GM04503 (cell line): ENCODE measurements around the gene FRMD4B.
A peak's percentile ranks its signal among the peaks of the same experiment; 100 is the strongest.

ENCODE experiments used
- DNase-seq: peaks from one replicate; pipeline ENCODE4 v3.0.0-alpha.2; 2012; ENCODE audit warnings: low read depth

The FRMD4B gene

DNA sequence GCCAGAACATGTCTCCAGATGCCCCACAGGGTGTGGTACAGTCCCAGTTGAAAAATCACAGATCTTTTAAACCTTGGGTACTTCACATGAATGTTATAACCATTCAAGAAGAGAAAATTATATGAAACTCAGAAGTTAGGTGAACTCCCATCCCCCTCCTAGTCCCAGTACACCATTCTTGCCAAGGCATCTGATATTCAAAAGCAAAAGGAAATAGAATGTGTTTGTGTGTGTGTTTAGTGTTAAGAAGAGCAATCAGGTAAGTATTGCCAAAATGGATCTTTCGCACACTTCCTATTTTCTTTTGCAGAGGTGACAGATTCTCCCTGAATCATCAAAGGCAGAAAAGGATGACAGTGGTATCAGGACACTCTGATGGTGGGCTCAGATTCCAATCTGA, 219.4 kb downstream of the FRMD4B start:
- DNase-seq = no peak

- no peak for DNase-seq
These were observed 220.1 kb downstream of the FRMD4B start for GRCh38 chr3:69165744-69166143.

DNA sequence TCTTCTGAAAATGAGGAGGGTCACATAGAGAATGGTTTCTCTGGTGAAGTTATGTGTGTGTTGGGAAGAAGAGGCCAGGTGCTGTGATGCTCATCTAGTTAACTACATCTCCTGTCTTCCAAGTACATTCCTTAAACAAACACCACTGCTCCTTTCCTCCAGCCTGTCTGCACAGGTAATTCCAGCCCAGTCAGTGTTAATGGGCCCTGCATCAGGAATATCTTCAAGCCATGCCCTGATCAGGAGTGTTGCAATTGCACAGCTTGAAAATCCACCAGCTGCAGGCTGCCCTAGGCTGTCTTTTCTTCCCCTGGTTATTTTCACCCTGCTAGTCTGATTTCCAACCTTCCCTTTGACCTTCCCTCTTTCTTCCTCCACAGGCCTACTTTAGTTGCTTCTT, 221.6 kb downstream of the FRMD4B start:
- DNase-seq = no peak

GRCh38 chr3:69162308-69162980, 223.4 kb downstream of the FRMD4B start:
- DNase-seq = no peak

- no peak for DNase-seq
These were observed 224.1 kb downstream of the FRMD4B start for GRCh38 chr3:69161587-69162307.

DNA sequence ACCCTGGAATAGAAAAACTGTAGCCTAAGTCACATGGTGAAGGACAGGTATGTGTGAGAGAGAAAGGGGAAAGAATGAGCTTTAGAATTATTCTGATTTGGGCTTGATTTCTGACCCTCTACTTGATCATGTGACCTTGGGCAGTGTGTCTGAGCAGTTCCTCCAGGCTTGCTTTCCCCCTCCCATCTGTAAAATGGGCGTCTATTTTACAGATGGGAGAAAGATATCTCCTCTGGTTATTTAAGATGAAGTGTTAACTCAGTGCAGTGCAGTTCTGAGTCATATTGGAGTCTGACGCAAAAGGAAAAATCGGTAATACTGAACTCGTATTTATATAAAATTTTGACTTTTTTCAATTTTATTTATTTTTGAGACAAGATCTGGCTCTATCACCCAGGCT, 225.4 kb downstream of the FRMD4B start:
- no peak for DNase-seq

GRCh38 chr3:69160107-69160506, 225.8 kb downstream of the FRMD4B start:
- DNase-seq = no peak

GRCh38 chr3:69149586-69149985, 236.3 kb downstream of the FRMD4B start:
- DNase-seq = no peak

GRCh38 chr3:69145688-69146087, 240.2 kb downstream of the FRMD4B start:
- DNase-seq = no peak

DNA sequence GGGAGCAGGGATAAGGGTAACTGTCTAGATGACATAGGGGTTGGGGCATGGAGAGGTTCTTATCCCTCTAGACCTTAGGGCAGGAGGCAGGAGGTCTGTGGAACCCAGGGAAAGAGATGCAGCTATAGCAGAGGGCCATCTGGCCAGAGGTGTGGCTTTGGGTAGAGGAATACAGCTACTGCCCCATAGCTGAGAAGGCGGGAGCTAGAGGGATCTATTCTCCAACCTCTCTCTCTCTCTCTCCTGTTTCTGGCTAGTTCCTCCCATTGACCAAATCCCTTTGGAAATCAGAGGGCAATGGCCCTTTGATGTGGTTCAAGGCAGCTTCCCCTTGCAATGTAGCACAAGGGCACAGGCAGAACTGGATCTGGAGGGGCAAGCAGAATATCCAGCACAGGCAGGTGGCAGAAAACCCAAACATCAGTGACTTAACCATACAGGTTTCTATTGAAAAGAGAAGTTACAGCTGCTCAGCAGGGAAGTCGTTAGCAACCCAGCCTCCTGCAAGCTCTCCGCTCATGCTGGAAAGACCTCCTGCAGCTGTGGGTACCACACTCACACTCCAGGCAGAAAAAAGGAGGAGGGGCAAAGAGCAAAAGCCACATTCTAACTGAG, 241.2 kb downstream of the FRMD4B start:
- DNase-seq = no peak

DNA sequence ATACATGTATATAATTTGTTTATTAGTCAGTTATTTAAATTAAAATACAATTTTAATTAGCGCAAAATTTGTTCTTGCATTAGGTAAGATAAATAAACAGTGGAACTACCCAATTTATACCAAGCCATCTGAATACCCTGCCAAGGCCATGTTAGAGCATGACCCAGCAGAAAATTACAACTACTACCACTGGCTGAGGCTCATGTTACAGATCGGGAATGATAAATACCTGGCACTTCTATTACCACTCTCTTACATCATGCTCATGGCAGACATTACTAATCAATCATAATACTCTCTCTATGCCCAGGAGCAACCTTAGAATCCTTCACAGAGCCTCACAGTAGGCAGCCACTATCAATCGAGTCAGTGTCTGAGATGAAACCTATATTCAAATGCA, 242.3 kb downstream of the FRMD4B start:
- DNase-seq = no peak

GRCh38 chr3:69142797-69143454, 243.0 kb downstream of the FRMD4B start:
- DNase-seq = no peak

DNA sequence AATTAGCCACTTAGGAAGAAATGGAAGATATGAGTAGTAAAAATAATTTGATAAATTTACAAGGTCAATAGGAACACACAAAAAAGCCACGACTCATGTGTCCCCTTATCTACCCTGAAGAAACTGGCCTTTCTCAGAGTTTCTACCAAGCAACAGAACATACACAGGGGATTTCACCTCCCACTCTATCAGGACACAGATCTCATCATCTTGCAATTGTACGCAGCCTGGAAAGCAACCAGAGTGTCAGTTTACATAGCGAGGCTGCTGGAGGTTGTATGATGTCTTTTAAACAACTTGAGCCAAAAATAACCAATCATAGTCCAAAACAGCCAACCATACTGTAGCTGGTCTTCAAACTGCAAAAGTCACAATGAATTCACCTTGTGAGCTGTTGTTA, 243.8 kb downstream of the FRMD4B start:
- DNase-seq = no peak

- DNase-seq = no peak
These were observed 244.6 kb downstream of the FRMD4B start for GRCh38 chr3:69141313-69141712.

DNA sequence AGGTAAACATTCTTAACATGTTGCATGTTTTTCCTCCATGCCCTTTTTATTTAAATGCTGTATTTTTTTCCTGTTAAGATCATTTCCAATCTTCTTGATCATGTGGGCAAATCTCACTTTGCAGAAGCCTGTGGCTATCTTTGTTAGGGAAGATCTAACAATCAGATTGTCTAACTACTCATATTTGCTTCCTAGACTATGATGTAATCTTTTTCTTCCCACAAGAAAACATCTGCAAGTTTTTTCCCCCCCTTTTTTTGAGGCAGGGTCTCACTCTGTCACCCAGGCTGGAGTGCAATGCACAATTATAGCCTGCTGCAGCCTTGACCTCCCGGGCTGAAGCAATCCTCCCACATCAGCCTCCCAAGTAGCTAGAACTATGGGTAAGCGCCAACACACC, 248.5 kb downstream of the FRMD4B start:
- no peak for DNase-seq

DNA sequence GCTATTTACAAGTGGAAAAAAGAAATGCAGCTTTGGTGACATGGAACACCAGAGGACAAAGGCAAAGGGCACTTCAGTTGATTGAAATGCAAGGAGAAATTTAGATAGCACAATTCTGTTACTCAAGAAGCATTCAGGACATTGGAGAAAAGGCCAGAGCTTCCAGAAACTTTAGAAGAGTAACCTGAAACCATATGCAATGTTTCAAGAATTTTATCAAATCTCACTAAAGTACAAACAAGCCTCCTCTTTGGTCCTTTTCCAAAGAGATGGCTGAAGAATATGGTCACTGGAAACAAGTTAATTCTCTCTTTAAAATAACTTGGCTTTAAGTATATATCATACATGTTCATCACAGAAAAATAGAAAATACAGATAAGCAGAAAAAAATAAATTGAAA, 248.9 kb downstream of the FRMD4B start:
- no peak for DNase-seq

DNA sequence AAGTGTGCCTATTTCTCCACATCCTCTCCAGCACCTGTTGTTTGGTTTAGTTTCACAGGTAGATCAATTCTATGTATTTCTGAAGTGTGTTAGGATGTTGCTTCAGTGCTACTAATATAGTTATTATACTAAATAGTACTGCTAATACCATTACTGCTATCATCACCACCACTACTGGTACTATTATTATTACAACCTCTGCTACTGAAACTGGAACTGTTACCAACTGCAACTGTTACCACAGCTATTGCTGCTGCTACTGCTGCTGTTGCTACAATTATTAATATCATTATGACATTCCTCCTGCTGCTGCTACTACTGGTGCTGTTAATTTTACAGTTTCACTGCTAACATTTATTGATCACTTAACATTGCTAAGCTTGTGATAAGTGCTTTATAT, 255.2 kb downstream of the FRMD4B start:
- no peak for DNase-seq

DNA sequence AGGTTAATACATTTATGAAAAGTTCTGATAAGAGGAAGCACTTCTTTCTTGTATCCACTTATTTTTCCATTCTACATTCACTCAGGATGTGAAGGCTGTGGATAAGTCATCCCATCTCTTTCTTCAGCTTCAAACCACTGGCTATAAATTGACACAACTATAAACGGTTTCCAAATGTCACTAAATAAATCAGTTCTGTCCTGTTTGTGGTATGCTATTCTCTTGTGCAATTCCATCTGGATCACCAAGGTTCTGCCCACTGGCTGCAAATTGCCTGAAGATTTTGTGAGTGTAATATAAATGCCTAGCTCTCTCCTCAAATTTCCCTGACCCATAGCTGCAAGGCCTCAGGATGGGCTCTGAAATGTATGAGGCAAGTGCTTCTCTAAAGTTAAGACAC, 256.4 kb downstream of the FRMD4B start:
- peak; percentile 22 for DNase-seq

DNA sequence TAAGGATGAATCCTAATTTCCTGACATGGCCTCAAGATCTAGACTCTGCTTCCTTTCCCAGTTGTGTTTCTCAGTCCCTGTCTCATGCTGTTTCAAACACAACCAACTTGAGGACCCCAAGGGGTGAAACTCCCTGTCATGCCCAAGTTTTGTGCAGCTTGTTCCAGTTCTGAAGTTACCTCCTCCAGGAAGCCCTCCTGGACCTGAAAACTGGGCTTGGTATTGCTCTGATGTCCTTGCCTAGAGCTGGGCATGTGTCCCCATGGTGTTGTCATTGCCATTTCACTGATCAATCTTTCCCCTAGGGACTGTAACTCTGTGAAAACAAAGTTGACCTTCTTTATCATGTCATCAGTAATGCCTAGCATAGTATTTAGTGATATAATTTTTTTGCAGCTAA, 257.4 kb downstream of the FRMD4B start:
- no peak for DNase-seq

DNA sequence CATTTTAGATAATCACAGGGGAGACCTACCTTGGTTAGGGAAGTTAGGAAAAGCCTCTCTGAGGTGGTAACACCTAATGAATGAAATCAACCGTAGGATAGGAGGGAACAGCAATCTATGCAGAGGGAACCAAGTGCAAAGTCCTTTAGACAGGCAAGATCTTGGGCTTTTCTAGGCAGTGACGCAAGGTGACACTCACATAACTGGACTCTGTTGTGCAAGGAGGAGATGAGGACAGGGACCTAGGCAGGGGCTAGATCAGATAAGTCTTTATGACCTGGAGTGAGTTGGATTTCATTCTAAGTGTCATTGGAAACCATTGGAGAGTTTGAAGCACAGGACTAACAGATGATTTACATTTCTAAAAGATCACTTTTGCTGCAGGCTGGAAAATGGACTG, 258.9 kb downstream of the FRMD4B start:
- no peak for DNase-seq

GRCh38 chr3:69126216-69126615, 259.7 kb downstream of the FRMD4B start:
- no peak for DNase-seq

GRCh38 chr3:69122403-69122802, 263.5 kb downstream of the FRMD4B start, which contains the start of gene LMOD3:
Gene LMOD3, minus strand, starts transcription at chr3:69122595. Its CDS starts 209 bp downstream, at chr3:69122386.
- DNase-seq = no peak

DNA sequence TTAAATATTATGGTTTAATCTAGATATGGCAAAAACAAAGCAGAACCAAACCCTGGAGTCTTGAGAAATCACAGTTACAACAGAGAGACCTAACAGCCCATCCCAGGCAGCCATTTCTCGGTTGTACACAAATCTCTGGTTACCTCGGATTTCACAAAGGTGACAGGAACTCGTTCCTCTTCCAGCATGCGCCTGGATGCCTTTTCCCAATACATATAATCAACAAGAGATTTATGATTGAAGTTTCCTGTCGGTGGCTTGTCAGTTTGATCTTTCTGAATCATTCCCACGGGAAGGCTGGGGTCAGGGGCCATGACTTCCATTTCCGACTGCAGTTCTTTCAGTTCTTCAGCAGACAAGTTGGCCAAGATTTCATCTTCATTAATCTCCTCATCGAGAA, 263.9 kb downstream of the FRMD4B start:
- DNase-seq = no peak
